A673 (cell line): Measurements from ENCODE around the gene ETV6. TPM values are rescaled to one million over a fixed set of nuclear protein-coding genes. Genes with fewer than 3 reads are reported as not detected.
A peak's percentile ranks its signal among the peaks of the same experiment; 100 is the strongest.

ENCODE experiments used
- BruUV-seq: library from RNA; stranded (reverse); fragments of 400-500 nt; replicated peaks from 2 replicates; lab custom pipeline; 2021; lab: Mats Ljungman, UMichigan
- CTCF ChIA-PET: fragments of 300-600 bp; sonication (Branson Sonifier 250); formaldehyde crosslinking; loops from one replicate; lab custom pipeline; 2022; ENCODE audit warnings: antibody characterized with exemption; lab: Charles Lee
- POLR2A ChIA-PET: fragments of 300-600 bp; sonication (Branson Sonifier 250); formaldehyde crosslinking; loops from one replicate; lab custom pipeline; 2022; ENCODE audit warnings: antibody characterized with exemption; ENCODE audit not compliant: low non-redundant PET; lab: Charles Lee
- DNase-seq: peaks from one replicate; pipeline ENCODE4 v3.0.0-alpha.2; 2015; ENCODE audit warnings: low spot score
- H3K27ac ChIP-seq: fragments of 200-600 bp; sonication (generic); 2 replicates; pipeline ENCODE4 v1.5.1; 2016; ENCODE audit warnings: mixed run types, low read depth, mild to moderate bottlenecking, mixed read lengths, antibody characterized with exemption, low read length; ENCODE audit not compliant: poor library complexity, severe bottlenecking
- H3K27me3 ChIP-seq: fragments of 200-600 bp; sonication (generic); replicated peaks from 2 replicates; pipeline ENCODE4 v1.6.1; 2017; ENCODE audit warnings: mixed run types, low read depth, mild to moderate bottlenecking, mixed read lengths, antibody characterized with exemption, low read length; ENCODE audit not compliant: insufficient read depth, poor library complexity
- H3K36me3 ChIP-seq: fragments of 200-600 bp; sonication (generic); 2 replicates; pipeline ENCODE4 v1.6.1; 2016; ENCODE audit warnings: mixed run types, mild to moderate bottlenecking, mixed read lengths, antibody characterized with exemption, low read length; ENCODE audit not compliant: insufficient read depth, poor library complexity, severe bottlenecking
- H3K4me1 ChIP-seq: fragments of 200-600 bp; sonication (generic); 2 replicates; pipeline ENCODE4 v1.6.1; 2017; ENCODE audit warnings: mixed run types, mild to moderate bottlenecking, mixed read lengths, antibody characterized with exemption, low read length; ENCODE audit not compliant: insufficient read depth, poor library complexity, severe bottlenecking
- H3K4me3 ChIP-seq: fragments of 200-600 bp; sonication (generic); 2 replicates; pipeline ENCODE4 v1.5.1; 2016; ENCODE audit warnings: low read depth, mixed run types, mild to moderate bottlenecking, mixed read lengths, low read length; ENCODE audit not compliant: poor library complexity, severe bottlenecking
- H3K9me3 ChIP-seq: fragments of 200-600 bp; sonication (generic); 2 replicates; pipeline ENCODE4 v1.6.1; 2016; ENCODE audit warnings: mixed run types, low read depth, mild to moderate bottlenecking, mixed read lengths, antibody characterized with exemption, low read length; ENCODE audit not compliant: poor library complexity, severe bottlenecking
- EZH2 ChIP-seq: fragments of 200-600 bp; sonication (generic); IDR thresholded peaks from 2 replicates; pipeline ENCODE4 v1.6.1; 2017; ENCODE audit warnings: borderline replicate concordance, low read depth, mild to moderate bottlenecking, mixed read lengths, antibody characterized with exemption, low read length; ENCODE audit not compliant: poor library complexity, severe bottlenecking
- intact Hi-C: fragments of 100-400 bp; cut with micrococcal nuclease; formaldehyde crosslinking; loops from one replicate; pipeline ENCODE4 v1.10.0; 2022; ENCODE audit not compliant: unreplicated experiment
- total RNA-seq: library from RNA; stranded (reverse); gene quantifications from 2 replicates; pipeline ENCODE4 v1.2.3, GENCODE V29; 2021
- TF ChIP-seq, protein P1 (sequence below): fragments of 300-800, 200-600 bp; sonication (generic); conservative IDR thresholded peaks from 2 replicates; pipeline ENCODE4 v1.5.1; 2017; ENCODE audit warnings: low read depth, mild to moderate bottlenecking, antibody characterized with exemption, low read length, moderate library complexity, mixed read lengths

ETV6 gene
- total RNA-seq, 1 experiment from 2014 or later: 32.4 TPM

DNA sequence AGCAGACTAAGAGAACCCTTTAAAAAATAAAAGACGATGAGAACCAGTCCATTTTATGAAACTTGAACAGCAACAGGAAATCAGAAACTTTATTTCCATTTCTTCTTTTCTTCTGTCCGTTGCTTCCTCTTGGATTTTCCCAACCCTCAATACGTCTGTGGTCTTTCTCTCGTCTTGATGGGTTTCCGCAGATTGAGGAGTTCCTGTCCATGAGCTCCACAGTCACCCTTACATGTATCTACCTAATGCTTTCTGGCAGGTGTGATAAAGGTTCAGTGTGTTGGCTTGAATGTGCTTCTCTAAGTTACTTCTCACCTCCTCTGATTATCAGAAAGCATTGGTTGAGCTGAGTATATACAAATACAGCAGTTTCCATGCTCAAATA lies 110.0 kb downstream of the ETV6 start:
- intact Hi-C loops: no loop called here

DNA sequence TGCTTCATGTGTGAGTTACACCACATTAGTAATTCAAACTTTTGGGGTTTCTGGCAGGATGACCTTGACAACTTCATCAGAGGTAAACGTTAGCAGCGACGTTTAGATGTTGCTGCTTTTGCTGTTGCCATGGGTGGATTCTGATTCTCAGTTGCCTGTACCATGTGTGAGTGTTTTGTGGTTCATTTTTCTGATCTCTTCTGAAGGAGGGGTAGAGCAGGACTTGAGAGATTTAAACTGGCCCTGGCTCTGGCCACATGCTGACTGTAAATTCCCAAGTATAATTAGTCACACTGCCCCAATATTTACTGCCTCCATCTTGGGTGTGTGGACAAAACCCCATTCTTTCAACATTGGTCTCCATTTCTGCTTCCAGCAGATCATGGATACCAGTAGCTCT lies 110.4 kb downstream of the ETV6 start:
- intact Hi-C loops: loop anchor here (10.0 kb wide), 1 partner anchor 105 kb away; no protein-coding TSS in a partner anchor
- Histone ChIP-seq H3K9me3 (no peaks in the 10 kb centered on the region), H3K4me3 (no peak overlapping the region), H3K36me3 (no peaks in the 10 kb centered on the region), H3K4me1 (peaks cover 34% of the 10 kb centered on the region), H3K27ac (no peak overlapping the region), H3K27me3 (no peaks in the 10 kb centered on the region)
- ChIA-PET POLR2A (no interaction called here), CTCF (no interaction called here)
- DNase-seq: no peak
- no TSS peak for BruUV-seq
- no peak for TF ChIP-seq EZH2
- TF ChIP-seq, protein P1, sequence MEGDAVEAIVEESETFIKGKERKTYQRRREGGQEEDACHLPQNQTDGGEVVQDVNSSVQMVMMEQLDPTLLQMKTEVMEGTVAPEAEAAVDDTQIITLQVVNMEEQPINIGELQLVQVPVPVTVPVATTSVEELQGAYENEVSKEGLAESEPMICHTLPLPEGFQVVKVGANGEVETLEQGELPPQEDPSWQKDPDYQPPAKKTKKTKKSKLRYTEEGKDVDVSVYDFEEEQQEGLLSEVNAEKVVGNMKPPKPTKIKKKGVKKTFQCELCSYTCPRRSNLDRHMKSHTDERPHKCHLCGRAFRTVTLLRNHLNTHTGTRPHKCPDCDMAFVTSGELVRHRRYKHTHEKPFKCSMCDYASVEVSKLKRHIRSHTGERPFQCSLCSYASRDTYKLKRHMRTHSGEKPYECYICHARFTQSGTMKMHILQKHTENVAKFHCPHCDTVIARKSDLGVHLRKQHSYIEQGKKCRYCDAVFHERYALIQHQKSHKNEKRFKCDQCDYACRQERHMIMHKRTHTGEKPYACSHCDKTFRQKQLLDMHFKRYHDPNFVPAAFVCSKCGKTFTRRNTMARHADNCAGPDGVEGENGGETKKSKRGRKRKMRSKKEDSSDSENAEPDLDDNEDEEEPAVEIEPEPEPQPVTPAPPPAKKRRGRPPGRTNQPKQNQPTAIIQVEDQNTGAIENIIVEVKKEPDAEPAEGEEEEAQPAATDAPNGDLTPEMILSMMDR: no peak

More for the DNA sequence above, 110.0 kb downstream of the ETV6 start:
- no peaks in the 10 kb centered on the region for H3K36me3 ChIP-seq
- H3K27ac ChIP-seq: no peak overlapping the region
- ChIA-PET CTCF (no interaction called here), POLR2A (no interaction called here)
- H3K9me3 ChIP-seq: no peaks in the 10 kb centered on the region
- DNase-seq: no peak
- H3K4me1 ChIP-seq: peaks cover 30% of the 10 kb centered on the region
- no peaks in the 10 kb centered on the region for H3K27me3 ChIP-seq
- no TSS peak for BruUV-seq
- no peak for TF ChIP-seq EZH2
- TF ChIP-seq, protein P1: no peak
- H3K4me3 ChIP-seq: no peak overlapping the region

DNA sequence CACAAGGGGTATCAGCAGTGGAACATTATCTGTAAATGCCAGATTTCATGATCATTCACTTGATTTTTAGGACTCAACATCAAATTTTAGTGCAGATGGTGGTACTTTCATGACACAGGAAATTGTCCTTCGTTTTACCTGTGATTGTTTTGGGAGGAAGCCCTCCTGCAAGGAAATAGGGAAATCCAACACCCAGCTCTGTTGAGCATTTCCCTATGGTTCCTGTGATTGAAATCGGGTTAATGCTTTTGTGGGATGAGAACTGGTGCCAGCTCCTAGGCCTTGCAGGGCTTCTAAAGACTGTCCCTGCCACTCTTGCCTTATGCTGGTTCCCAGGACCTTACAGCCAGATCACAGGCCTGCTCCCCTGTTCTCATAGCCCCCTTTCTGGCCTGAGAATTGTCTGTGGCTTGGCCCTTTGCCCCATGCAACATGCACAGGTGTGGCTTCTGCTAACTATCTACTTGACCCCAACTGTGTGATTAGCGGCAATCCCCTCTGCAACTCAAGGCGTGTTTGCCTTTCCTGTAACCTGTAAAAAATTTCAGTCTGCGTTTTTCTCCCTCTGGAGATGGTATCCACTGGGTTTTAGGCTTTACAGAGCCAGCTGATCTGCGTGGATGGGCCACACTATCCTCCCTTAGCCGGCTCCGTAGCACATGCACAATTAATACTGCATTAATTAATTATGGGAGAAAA lies 112.5 kb downstream of the ETV6 start:
- DNase-seq: no peak
- Histone ChIP-seq H3K9me3 (no peaks in the 10 kb centered on the region), H3K36me3 (no peaks in the 10 kb centered on the region), H3K27ac (peak overlapping the region; percentile 5), H3K4me3 (no peak overlapping the region), H3K4me1 (peaks cover 43% of the 10 kb centered on the region), H3K27me3 (no peaks in the 10 kb centered on the region)
- intact Hi-C loops: loop anchor here (10.0 kb wide), 1 partner anchor 107 kb away; no protein-coding TSS in a partner anchor
- ChIA-PET CTCF (no interaction called here), POLR2A (no interaction called here)
- no peak for TF ChIP-seq EZH2
- TF ChIP-seq, protein P1: no peak
- no TSS peak for BruUV-seq
